Activated CD4-positive, alpha-beta T cell treated with anti-CD3 and anti-CD28 coated beads, Interleukin-10, Interleukin-2, amounts not matched to agents 100 ng/mL and 50 ng/mL, durations not matched to agents 16 hours and 8 hours (primary cell): ENCODE data around the gene FURIN.
A peak's percentile ranks its signal among the peaks of the same experiment; 100 is the strongest.
"Not testable (repeated sequence)": the region's sequence is repeated elsewhere in the genome, so short reads cannot be mapped to it uniquely, and the experiment has no call there.

Experiments used
- DNase-seq: peaks from one replicate; pipeline ENCODE4 v3.0.0-alpha.2; 2020

FURIN gene

DNA sequence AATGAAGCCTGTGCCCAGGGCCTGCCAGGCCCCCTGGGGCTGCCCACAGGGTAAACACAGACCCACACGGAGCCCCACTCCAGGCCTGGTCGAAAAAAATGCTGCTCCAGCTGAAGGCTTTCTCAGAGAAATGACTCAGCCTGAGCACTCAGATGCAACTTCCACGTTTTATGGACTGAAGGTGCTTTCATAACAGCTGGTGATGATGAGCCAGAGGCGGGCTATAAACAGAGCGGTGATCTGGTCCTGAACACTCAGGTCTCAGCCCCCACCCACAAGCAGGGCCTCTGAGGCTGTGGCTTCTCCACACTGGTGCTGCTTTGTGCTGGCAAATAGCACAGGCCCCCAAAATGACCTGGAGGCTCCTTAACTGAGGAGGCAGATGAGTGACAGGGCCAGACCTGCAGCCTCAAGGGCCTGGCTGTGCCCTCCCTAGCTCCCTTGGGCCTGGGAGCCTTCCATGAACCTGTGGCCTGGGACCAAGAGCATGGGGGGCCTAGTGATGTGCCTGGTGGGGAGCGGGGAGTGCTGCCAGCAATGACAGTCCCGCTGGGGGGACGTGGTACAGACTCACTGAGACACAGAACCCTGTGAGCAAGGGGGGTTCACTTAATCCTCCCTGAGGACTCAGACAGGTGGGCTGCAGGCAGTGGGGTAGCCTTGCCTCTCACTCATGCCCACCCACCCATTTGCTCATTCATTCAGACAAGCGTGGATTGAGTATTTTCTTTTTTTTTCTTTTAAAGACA is 23.0 kb upstream of the FURIN start:
- DNase-seq, result peak; percentile 89

DNA sequence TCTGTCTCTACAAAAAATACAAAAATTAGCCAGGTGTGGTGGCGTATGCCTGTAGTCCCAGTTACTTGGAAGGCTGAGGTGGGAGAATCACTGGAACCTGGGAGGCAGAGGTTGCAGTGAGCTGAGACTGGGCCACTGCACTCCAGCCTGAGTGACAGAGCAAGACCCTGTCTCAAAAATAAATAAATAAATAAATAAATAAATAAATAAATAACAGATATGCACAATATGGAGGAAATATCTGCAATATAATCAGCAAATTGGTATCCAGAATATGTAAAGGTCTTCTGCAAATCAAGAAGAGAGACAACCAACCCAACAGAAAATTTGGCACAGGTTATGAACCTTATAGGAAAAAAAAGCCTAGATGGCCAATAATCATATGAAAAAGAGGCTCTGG is 19.0 kb upstream of the FURIN start:
- not testable (repeated sequence) for DNase-seq

DNA sequence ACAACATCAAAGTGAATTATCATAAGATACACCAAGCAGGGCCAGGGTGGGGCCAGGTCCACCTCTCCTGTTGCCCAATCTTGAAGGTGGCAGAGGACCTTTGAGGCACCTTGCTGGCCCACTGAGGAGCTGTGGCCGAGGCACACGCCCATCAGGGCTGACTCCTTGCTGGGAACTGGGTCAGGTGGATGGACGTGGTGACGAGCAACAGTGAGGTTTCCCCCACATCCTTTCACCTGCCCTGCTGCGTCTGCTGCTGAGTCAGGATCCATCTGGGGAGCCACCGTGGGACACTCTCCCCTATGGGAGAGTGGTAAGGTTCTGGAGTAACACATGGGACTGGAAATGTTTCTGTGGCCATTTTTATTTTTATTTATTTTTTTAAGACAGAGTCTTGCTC is 17.3 kb upstream of the FURIN start:
- peak; percentile 78 for DNase-seq

DNA sequence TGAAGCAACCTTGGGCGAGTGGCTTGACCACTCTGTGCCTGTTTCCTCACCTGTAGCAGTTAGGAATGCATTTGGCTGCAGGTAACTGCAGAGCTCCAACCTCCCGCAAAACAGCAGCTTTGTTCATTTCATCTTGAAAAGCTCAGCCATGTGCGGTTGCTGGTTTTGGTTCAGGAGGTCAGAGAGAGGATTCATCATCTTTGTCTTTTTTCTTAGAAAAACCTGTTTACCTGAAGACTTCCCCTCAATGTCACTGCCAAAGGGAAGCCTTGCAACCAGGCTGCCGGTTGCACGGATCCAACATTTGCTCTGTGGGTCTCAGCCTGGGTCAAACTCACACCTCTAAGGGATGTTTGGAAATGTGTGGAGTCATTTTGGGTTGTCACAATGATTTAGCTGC is 16.4 kb upstream of the FURIN start:
- DNase-seq, result peak; percentile 68

DNA sequence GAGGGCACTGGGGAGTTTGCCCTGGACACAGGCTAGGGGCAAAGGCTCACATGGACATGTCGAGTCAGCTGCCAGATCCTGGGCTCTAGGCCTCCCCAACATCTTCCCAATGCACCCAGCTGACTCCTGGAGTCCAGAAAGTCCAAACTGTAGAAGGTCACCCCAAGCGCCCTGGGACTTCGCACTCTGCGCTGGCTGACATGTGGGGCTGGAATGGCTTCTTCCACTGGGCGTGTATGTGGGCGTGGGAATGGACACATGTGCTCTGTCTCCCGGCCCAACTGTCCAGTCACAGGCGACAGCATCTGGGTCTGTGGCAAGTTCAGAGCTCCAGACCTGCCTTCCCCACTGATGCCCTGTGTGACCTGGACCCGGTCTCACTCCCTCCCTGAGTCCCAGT is 13.2 kb upstream of the FURIN start:
- no peak for DNase-seq

GRCh38 chr15:90857337-90857736 is 11.1 kb upstream of the FURIN start:
- DNase-seq, result no peak

- no peak for DNase-seq
Measured at GRCh38 chr15:90857883-90858443, 10.4 kb upstream of the FURIN start.

GRCh38 chr15:90859234-90860131 is 8.9 kb upstream of the FURIN start:
- no peak for DNase-seq

DNA sequence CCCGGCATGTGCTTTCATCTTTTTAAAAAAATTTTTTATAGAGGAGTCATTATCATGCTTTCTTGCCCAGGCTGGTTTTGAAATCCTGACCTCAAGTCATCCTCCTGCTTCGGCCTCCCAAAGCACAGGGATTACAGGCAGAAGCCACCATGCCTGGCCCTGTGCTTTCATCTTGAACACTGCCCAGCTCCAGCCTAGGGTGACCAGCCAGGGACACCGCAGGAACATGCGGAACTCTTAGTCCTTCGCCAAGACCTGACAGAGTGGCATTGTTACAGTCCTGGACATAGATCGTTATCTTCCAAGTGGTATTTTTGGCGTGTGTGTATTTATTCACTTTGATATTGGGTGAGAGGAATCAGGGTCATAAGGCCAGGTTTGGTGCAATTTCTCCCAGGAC is 7.9 kb upstream of the FURIN start:
- no peak for DNase-seq

- peak; percentile 77 for DNase-seq
Measured at GRCh38 chr15:90860942-90861675, 7.3 kb upstream of the FURIN start.

DNA sequence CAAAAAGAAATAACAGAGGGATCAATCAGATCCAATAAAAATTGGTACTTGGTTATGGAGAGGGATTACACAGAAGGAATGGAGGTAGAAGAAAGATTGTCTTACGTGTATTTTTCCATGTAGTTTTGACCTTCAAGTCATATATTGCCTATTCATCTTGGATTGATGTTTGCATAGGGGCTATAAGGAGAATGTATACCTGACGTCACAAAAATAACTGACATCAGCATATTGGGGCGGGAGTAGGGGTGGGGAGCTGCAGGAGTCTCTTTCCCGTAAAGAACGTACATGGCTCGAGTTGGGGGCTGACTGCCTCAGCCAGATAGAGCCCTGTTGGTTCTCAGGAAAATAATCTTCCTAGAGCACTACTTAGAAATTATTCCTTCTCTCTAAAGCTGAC is 5.9 kb upstream of the FURIN start:
- no peak for DNase-seq

DNA sequence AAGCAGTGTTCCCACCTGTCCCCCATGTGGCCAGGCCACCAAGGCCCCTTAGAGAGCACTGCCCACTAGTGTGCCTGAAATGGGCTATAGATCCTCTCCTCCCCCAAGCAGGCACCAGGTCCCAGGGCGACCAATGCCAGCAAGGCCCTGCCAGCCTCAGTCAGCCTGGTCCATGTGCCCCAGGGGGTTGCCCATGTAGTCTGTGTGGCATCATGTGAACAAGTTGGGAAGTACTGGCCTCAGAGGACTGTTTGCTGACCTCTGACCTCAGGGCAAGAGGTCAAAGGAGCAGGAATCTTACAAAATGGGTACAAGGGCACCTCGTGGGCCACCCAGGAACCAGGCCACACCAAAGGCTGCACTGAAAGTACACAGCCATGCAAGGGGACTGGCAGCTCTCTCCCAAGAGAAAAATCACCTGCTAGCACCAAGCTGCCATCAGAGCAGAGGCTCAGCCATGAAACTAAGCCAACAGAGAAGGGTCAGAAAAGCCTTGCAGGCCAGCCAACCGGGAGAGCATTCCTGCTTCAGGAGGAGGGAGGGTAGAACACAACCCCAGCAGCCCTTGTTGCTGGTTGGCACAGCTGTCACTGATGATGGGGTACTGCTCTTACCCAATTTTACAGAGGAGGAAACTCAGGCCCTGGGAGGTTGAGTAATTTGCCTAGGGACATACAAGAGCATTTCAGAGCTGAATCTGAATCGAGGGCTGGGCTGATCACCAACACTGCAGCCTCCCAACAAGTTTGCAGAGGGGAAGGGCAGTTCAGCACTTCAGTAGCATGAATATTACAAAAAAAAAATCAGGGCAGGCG is 5.2 kb upstream of the FURIN start:
- no peak for DNase-seq

DNA sequence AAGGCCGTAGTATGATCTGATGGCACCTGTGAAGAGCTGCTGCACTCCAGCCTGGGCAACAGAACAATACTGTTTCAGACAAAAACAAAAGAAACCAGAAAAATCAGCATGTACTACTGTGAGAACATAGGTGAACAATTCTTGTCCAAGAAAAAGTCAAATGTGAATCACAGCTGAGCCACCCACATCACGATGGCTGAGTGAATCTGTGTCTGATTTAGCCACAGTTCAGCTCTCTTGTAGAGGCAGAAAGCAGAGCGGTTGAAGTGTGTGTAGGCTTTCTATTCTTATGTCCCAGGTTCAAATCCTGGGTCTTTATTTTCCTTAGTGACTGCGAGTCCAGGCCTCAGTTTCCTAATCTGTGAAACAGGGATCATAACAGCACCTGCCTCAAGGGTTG is 4.4 kb upstream of the FURIN start:
- DNase-seq, result no peak

- no peak for DNase-seq
Measured at GRCh38 chr15:90864507-90864906, 3.9 kb upstream of the FURIN start.

DNA sequence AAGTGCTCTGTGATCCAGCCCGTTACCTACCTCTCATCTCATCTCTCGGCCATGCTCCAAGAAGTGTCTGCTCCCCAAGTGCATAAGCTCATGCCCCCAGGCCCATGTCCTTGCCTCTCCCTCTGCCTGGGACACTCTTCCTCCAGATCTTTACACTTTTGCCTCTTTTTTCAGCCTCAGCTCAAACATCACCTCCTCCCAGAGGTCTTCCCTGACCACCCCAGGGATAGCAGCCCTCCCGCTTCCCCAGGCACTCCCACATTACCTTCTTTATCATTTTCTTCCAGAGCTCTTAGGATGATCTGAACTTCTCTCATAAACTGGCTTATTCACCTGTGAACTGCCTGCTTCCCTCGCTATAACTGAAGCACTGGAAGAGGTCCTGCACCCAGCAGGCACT is 2.7 kb upstream of the FURIN start:
- no peak for DNase-seq

GRCh38 chr15:90866161-90866715 is 2.1 kb upstream of the FURIN start:
- no peak for DNase-seq

GRCh38 chr15:90866800-90867199 is 1.6 kb upstream of the FURIN start:
- no peak for DNase-seq

DNA sequence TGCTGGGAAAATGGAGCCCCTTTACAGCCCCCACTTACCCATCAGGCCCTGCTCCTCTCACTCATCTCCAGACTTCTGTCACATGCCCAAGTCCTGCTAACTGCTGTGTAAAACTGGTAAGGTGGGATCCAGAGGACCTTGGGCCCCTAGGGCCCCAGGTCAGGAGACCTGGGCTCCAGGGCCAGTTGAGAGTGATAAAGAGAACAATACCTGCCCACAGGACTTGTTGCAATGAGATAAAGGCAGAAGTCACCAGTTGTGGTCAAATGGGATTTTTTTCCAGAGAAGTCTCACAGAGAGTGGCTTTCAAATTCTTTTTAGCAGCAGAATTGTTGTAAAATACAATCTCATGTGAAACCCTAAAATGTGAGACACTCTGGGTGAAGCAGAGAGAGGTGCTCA is 753 bp downstream of the FURIN start:
- peak; percentile 30 for DNase-seq

DNA sequence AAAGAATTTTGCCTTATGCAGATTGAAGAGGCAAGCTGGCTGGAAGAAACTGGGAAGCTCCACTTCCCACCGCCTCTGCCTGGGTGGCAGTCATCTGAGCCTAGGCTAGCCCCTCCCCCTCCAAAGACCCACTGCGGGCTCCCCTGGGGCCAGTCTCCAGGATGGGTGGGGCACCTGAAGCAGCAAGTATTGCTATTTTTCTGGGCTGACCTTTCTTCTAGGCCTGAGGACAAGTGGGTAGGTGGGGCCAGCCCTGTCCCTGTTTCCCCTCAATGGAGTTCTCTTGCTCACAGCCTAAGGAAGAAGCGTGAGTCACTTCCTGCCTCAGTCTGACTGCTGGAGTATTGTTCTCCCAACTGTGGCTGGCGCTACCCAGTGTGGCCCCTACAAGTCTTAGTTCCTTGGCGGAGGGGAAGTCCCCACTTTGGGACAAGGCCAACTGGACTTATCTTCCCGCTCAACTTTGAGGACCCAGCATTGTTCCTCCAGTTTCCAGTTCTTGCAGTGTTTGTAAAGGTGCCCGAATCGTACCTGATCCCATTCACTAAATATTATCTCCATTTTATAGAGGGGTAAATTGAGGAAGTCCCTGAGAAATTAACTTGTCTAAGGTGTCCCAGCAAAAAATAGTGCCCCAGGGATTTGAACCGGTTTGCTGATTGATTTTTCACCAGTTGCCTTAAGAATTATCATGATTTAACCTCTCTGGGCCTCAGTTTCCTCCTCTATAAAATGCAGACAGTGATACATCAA is 1.4 kb downstream of the FURIN start:
- peak; percentile 87 for DNase-seq

DNA sequence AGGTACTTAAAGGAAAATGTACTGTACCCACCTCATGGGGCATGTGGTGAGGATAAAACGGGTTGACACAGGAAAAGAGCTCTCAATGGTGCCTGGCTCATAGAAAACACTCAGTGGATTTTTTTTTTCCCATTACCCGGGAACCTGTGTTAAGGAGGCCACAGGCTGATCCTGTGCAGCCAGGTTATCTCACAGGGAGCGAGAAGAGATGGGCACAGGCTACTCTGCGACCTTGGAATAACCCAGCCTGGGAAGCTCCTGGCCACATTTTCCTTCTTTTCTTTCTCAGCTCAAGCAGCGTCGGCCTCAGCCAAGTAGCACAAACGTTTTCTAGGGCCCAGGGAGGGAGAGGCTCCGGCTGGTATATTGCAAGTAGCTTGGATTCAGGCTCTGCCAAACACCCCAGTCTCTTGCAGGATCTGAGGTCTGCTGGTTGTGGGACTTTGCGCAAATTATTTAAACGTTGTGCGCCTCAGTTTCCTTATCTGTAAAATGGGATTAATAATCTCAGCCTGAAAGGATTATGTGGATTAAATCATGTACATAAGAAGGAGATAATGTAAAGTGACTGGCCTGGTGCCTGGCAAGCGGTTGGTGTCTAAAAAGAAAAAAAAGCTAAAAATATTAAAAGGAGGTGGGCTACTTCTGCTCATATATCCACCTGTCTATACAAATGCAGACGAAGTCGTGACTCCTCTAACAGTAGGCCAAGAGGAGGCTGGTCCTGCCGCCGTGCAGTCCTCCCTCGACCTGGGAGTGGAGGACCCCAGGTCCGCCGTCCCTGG is 2.2 kb downstream of the FURIN start:
- peak; percentile 43 for DNase-seq
